CMK (cell line): ENCODE data around the gene RNF152.

Source experiments
- DNase-seq: peaks from one replicate; pipeline ENCODE4 v3.0.0-alpha.2; 2010; ENCODE audit warnings: low read depth

The RNF152 gene

GRCh38 chr18:61893971-61894750 lies 1.4 kb upstream of the RNF152 start:
- no peak for DNase-seq

GRCh38 chr18:61893309-61893970 lies 633 bp upstream of the RNF152 start:
- DNase-seq: no peak

GRCh38 chr18:61891894-61892293 lies 913 bp downstream of the RNF152 start:
- no peak for DNase-seq

- no peak for DNase-seq
Measured at GRCh38 chr18:61891271-61891670, 1.5 kb downstream of the RNF152 start.

GRCh38 chr18:61890344-61890743 lies 2.5 kb downstream of the RNF152 start:
- no peak for DNase-seq

GRCh38 chr18:61889541-61889940 lies 3.3 kb downstream of the RNF152 start:
- DNase-seq: no peak

- no peak for DNase-seq
Measured at GRCh38 chr18:61888622-61889021, 4.2 kb downstream of the RNF152 start.

- no peak for DNase-seq
Measured at GRCh38 chr18:61887838-61888237, 5.0 kb downstream of the RNF152 start.

- DNase-seq: no peak
Measured at GRCh38 chr18:61883547-61883946, 9.3 kb downstream of the RNF152 start.

- DNase-seq: no peak
Measured at GRCh38 chr18:61882296-61883004, 10.4 kb downstream of the RNF152 start.

GRCh38 chr18:61876899-61877298 lies 15.9 kb downstream of the RNF152 start:
- DNase-seq: no peak

GRCh38 chr18:61870151-61870550 lies 22.7 kb downstream of the RNF152 start:
- no peak for DNase-seq

- no peak for DNase-seq
Measured at GRCh38 chr18:61869636-61870035, 23.2 kb downstream of the RNF152 start.

GRCh38 chr18:61865466-61866175 lies 27.2 kb downstream of the RNF152 start:
- no peak for DNase-seq

GRCh38 chr18:61861372-61861771 lies 31.4 kb downstream of the RNF152 start:
- no peak for DNase-seq

GRCh38 chr18:61860302-61860701 lies 32.5 kb downstream of the RNF152 start:
- DNase-seq: no peak

GRCh38 chr18:61859113-61859512 lies 33.7 kb downstream of the RNF152 start:
- DNase-seq: no peak

- no peak for DNase-seq
Measured at GRCh38 chr18:61856678-61857077, 36.1 kb downstream of the RNF152 start.

- DNase-seq: no peak
Measured at GRCh38 chr18:61855449-61856378, 37.1 kb downstream of the RNF152 start.

- no peak for DNase-seq
Measured at GRCh38 chr18:61854578-61855448, 38.0 kb downstream of the RNF152 start.
